Measurements from ENCODE around the gene CDYL. TPM values are rescaled to one million over a fixed set of nuclear protein-coding genes. Genes with fewer than 3 reads are reported as not detected.

Gene CDYL
- total RNA-seq, 2 experiments from 2014 or later = 31.1 to 31.2 TPM

DNA sequence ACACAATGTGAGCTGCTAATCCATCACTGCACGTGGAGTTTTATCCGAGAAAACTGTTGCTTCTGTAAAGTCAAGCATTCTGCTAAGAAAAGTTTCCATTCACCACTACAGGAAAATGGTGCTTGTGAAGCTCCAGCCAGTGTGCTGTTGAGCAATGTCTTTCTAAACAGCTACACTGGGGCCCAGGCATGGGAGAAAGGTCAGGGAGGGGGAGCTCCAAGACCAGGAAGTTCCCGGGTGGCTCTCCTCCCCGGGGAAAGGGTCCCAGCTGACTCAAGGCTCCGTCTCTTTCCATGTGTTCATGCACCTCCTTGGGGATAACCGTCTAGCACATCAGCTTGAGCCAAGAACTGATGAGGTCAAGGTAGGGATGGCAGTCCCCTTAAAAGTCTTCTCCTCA, 207.1 kb downstream of the CDYL start:
- no peak overlapping the region for H3K27ac Mint-ChIP-seq
- CTCF ChIA-PET = interaction anchor here (1.1 kb wide), 1 partner anchor 14 kb away, joined by 3 read pairs; no protein-coding TSS in a partner anchor

GRCh38 chr6:4986999-4987398, 210.8 kb downstream of the CDYL start:
- TF ChIP-seq, protein P1, sequence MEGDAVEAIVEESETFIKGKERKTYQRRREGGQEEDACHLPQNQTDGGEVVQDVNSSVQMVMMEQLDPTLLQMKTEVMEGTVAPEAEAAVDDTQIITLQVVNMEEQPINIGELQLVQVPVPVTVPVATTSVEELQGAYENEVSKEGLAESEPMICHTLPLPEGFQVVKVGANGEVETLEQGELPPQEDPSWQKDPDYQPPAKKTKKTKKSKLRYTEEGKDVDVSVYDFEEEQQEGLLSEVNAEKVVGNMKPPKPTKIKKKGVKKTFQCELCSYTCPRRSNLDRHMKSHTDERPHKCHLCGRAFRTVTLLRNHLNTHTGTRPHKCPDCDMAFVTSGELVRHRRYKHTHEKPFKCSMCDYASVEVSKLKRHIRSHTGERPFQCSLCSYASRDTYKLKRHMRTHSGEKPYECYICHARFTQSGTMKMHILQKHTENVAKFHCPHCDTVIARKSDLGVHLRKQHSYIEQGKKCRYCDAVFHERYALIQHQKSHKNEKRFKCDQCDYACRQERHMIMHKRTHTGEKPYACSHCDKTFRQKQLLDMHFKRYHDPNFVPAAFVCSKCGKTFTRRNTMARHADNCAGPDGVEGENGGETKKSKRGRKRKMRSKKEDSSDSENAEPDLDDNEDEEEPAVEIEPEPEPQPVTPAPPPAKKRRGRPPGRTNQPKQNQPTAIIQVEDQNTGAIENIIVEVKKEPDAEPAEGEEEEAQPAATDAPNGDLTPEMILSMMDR (IDR thresholded peaks at IDR 0.05) = no peak
- ATAC-seq (no peak), DNase-seq (no peak)
- POLR2A ChIA-PET = no interaction called here
- H3K27ac Mint-ChIP-seq = no peak overlapping the region
- intact Hi-C loops (cut with micrococcal nuclease) = no loop called here
- H3K9me3 Mint-ChIP-seq = peaks cover 5% of the 10 kb centered on the region
- peaks cover 20% of the 10 kb centered on the region for H3K36me3 Mint-ChIP-seq (ENCODE audit: low read depth)
- H3K4me1 Mint-ChIP-seq (ENCODE audit: low read depth) = no peaks in the 10 kb centered on the region
- CTCF ChIA-PET = no interaction called here
- no peak overlapping the region for H3K4me3 Mint-ChIP-seq
- peaks cover 2% of the 10 kb centered on the region for H3K27me3 Mint-ChIP-seq

More for the DNA sequence above, 207.1 kb downstream of the CDYL start:
- no peak overlapping the region for H3K4me3 Mint-ChIP-seq
- intact Hi-C loops (cut with micrococcal nuclease) = no loop called here
- no peaks in the 10 kb centered on the region for H3K4me1 Mint-ChIP-seq (ENCODE audit: low read depth)
- peaks cover 17% of the 10 kb centered on the region for H3K9me3 Mint-ChIP-seq
- ATAC-seq (no peak), DNase-seq (no peak)
- peaks cover 2% of the 10 kb centered on the region for H3K27me3 Mint-ChIP-seq
- peaks cover 3% of the 10 kb centered on the region for H3K36me3 Mint-ChIP-seq (ENCODE audit: low read depth)
- TF ChIP-seq, protein P1 (IDR thresholded peaks at IDR 0.05) = no peak
- POLR2A ChIA-PET = interaction anchor here (1.1 kb wide), 1 partner anchor 20 kb away, joined by 3 read pairs; the partner anchor contains the start of gene RPP40

DNA sequence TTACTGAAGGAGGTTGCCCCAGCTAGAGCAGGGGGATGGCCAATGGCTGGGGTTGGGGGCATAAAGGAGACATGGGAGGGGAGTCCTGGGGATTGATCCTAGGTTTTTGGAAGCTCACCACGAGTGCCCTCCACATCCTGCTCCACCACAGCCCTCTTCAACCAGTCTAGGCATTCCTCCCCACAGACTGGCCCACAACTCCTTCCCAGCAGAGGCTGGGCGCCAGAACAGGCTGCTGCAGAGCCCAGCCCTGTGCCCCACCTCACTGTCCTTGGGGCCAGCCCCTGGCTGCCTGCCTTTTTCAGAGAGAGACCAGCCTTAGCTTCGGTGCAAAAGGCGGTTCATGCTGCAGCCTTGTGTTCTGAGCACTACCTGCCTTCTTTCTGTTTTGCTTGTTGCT, 211.2 kb downstream of the CDYL start:
- H3K9me3 Mint-ChIP-seq = peaks cover 5% of the 10 kb centered on the region

GRCh38 chr6:4994741-4995140, 218.5 kb downstream of the CDYL start:
- no peaks in the 10 kb centered on the region for H3K27me3 Mint-ChIP-seq
- POLR2A ChIA-PET = interaction anchor here (1.2 kb wide), 1 partner anchor 52 kb away, joined by 3 read pairs; no protein-coding TSS in a partner anchor

More for the DNA sequence above, 211.2 kb downstream of the CDYL start:
- intact Hi-C loops (cut with micrococcal nuclease) = no loop called here
- H3K36me3 Mint-ChIP-seq (ENCODE audit: low read depth) = peaks cover 22% of the 10 kb centered on the region
- no peak for ATAC-seq
- TF ChIP-seq, protein P1 (IDR thresholded peaks at IDR 0.05) = no peak
- peaks cover 2% of the 10 kb centered on the region for H3K27me3 Mint-ChIP-seq
- H3K27ac Mint-ChIP-seq = no peak overlapping the region
- ChIA-PET CTCF (no interaction called here), POLR2A (no interaction called here)
- DNase-seq = no peak
- H3K4me1 Mint-ChIP-seq (ENCODE audit: low read depth) = no peaks in the 10 kb centered on the region
- H3K4me3 Mint-ChIP-seq = no peak overlapping the region

DNA sequence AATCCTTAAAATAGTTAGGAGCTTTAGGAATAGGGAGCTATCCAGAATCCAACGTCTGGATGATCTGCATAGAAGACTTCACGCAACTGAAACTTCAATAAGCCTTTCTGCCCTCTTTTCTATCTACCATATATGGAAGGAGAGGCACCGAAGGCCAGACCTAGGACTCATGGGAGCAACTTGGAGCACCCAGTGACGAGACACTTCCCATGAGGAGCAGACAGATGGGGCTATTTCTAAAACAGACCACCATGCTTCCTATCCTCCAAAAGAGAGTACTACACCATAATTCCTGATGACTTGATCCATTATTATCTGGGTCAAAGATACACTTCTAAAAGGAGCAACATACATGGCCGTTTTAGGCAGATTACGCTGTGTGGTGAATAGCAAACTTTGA, 221.7 kb downstream of the CDYL start:
- ChIA-PET POLR2A (no interaction called here), CTCF (no interaction called here)
- Mint-ChIP-seq H3K27ac (no peak overlapping the region), H3K27me3 (no peaks in the 10 kb centered on the region), H3K4me1 (ENCODE audit: low read depth) (peaks cover 7% of the 10 kb centered on the region), H3K4me3 (no peak overlapping the region), H3K36me3 (ENCODE audit: low read depth) (peaks cover 41% of the 10 kb centered on the region), H3K9me3 (no peaks in the 10 kb centered on the region)
- intact Hi-C loops (cut with micrococcal nuclease) = no loop called here
- TF ChIP-seq, protein P1 (IDR thresholded peaks at IDR 0.05) = no peak
- ATAC-seq (no peak), DNase-seq (no peak)

More at GRCh38 chr6:4994741-4995140, 218.5 kb downstream of the CDYL start:
- H3K9me3 Mint-ChIP-seq = no peaks in the 10 kb centered on the region
- no peak for DNase-seq
- ATAC-seq = no peak
- TF ChIP-seq, protein P1 (IDR thresholded peaks at IDR 0.05) = no peak
- H3K36me3 Mint-ChIP-seq (ENCODE audit: low read depth) = peaks cover 53% of the 10 kb centered on the region
- H3K4me3 Mint-ChIP-seq = no peak overlapping the region
- CTCF ChIA-PET = no interaction called here
- intact Hi-C loops (cut with micrococcal nuclease) = no loop called here
- H3K4me1 Mint-ChIP-seq (ENCODE audit: low read depth) = no peaks in the 10 kb centered on the region
- no peak overlapping the region for H3K27ac Mint-ChIP-seq

Measured in activated CD8-positive, alpha-beta T cell treated with anti-CD3 and anti-CD28 coated beads for 36 hours (primary cell).